Glomerular endothelial cell (primary cell): ENCODE measurements around the gene MCRIP1. TPM values are rescaled to one million over a fixed set of nuclear protein-coding genes. Genes with fewer than 3 reads are reported as not detected.

Source experiments
- DNase-seq: peaks from one replicate; pipeline ENCODE4 v3.0.0-alpha.2; 2011; ENCODE audit warnings: low read depth, low spot score; ENCODE audit errors: extremely low read depth
- total RNA-seq: library from RNA; depleted of rRNA; stranded (reverse); fragments of >200 nt; gene quantifications from 2 replicates; pipeline ENCODE4 v1.2.3, GENCODE V29; 2015

Gene MCRIP1
- total RNA-seq, 1 donor from 2014 or later: 148 TPM

- DNase-seq: no peak
These were observed 25.8 kb downstream of the MCRIP1 start for GRCh38 chr17:81807210-81807719.

DNA sequence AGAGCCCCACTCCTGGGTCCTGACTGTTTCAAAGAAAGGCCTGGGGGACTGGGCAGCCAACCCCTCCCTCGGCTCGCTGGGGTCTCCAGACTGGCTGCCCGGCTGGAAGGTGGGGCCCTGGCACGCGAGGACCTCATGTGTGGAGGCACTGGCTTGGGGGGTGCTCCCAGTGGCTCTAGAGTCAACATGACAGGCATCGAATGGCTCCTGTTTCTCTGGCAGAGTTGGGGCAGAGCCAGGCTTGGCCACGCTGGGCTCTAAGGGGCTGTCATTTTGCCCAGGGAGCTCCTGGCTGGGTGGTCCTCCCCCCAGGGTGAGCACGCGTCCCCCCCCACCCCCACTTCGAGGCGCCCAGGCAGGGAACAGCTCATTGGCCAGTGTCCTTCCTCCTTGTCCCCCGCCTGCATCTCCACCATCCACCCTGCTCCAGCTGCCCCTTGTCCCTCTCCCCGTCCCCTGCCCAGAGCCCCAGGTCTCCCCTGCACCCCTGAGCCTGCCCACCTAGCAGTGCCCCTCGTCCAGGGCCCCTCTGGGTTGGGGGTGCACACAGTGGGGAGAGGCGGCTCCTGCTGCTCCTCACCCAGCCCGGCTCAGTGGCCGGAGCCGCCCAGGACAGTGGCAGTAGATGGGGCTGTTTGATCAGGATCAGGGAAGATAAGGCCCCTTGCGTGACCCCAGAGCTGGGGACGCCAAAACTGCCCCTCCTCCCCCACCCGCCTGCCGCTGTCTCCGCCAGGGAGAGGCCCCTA lies 26.5 kb downstream of the MCRIP1 start:
- no peak for DNase-seq

GRCh38 chr17:81805707-81806460 lies 27.2 kb downstream of the MCRIP1 start:
- DNase-seq: no peak

- no peak for DNase-seq
These were observed 28.3 kb downstream of the MCRIP1 start for GRCh38 chr17:81804559-81805399.

- no peak for DNase-seq
These were observed 29.1 kb downstream of the MCRIP1 start, which contains the start of gene GCGR for GRCh38 chr17:81803728-81804558. Gene GCGR (plus strand): TSS chr17:81804150. CDS start chr17:81809019, 4,869 bp downstream.

GRCh38 chr17:81802856-81803643 lies 30.0 kb downstream of the MCRIP1 start:
- no peak for DNase-seq

- no peak for DNase-seq
These were observed 30.9 kb downstream of the MCRIP1 start for GRCh38 chr17:81802048-81802758.

DNA sequence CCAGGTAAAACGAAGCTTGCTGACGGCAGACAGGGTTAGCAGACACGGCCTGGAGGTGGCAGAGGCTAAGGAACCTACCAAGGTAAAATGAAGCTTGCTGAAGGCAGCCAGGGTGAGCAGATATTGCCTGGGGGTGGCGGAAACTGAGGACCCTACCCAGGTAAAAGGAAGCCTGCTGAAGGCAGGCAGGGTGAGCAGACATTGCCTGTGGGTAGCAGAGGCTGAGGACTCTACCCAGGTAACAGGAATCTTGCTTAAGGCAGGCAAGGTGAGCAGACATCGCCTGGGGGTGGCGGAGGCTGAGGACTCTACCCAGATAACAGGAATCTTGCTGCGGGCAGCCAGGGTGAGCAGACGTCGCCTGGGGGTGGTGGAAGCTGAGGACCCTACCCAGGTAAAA lies 31.8 kb downstream of the MCRIP1 start:
- no peak for DNase-seq

DNA sequence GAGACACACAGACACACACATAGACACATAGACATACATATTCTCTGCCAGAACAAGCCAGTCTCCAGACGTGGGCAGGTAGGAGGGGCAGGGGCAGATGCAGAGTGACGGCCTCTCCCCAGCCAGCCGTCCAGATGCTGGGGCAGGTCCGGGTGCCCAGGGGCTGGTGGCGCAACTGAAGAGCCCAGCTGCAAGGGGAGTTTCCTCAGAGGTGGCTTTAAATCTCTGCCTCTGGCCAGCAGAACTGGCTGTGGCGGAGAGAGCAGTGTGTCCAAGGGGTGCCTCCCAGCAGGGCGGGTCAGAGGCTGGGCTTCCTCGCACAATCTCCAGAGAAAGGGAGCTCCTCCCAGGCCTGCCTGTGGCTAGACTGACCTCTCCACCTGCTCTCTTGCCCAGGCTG lies 38.6 kb downstream of the MCRIP1 start:
- no peak for DNase-seq

GRCh38 chr17:81794074-81794476 lies 39.0 kb downstream of the MCRIP1 start:
- DNase-seq: no peak

- no peak for DNase-seq
These were observed 40.1 kb downstream of the MCRIP1 start for GRCh38 chr17:81792675-81793615.

Other genes starting within 250 kb of the MCRIP1 start
- 80.5 and 111 TPM in 2 replicates for gene NPLOC4, start 196.2 kb downstream of the MCRIP1 start, total RNA-seq
- gene TSPAN10, start 196.1 kb downstream of the MCRIP1 start, total RNA-seq: 0.18 and 0.44 TPM in 2 replicates
- gene PDE6G, start 176.7 kb downstream of the MCRIP1 start, total RNA-seq: 2.7 and 3.2 TPM in 2 replicates
- gene OXLD1, start 166.7 kb downstream of the MCRIP1 start, total RNA-seq: 16.5 and 35.1 TPM in 2 replicates
- 19.0 and 22.8 TPM in 2 replicates for gene CCDC137, start 166.6 kb downstream of the MCRIP1 start, total RNA-seq
- 25.6 and 38.8 TPM in 2 replicates for gene ARL16, start 149.5 kb downstream of the MCRIP1 start, total RNA-seq
- 136 and 145 TPM in 2 replicates for gene HGS, start 149.3 kb downstream of the MCRIP1 start, total RNA-seq
- 75.4 and 84.5 TPM in 2 replicates for gene MRPL12, start 129.9 kb downstream of the MCRIP1 start, total RNA-seq
- gene SLC25A10, start 121.0 kb downstream of the MCRIP1 start, total RNA-seq: 13.2 and 19.0 TPM in 2 replicates
- gene GCGR, start 29.1 kb downstream of the MCRIP1 start, total RNA-seq: not detected in 2 replicates
- not detected in 2 replicates for gene PPP1R27, start 1.8 kb upstream of the MCRIP1 start, total RNA-seq
- gene P4HB, start 27.2 kb upstream of the MCRIP1 start, total RNA-seq: 3,025 and 3,034 TPM in 2 replicates
- 426 and 442 TPM in 2 replicates for gene ARHGDIA, start 38.0 kb upstream of the MCRIP1 start, total RNA-seq
- gene ALYREF, start 58.3 kb upstream of the MCRIP1 start, total RNA-seq: 151 and 152 TPM in 2 replicates
- 180 and 216 TPM in 2 replicates for gene ANAPC11, start 58.4 kb upstream of the MCRIP1 start, total RNA-seq
- 0.68 and 1.9 TPM in 2 replicates for gene NPB, start 68.9 kb upstream of the MCRIP1 start, total RNA-seq
- 36.6 and 62.9 TPM in 2 replicates for gene PCYT2, start 78.1 kb upstream of the MCRIP1 start, total RNA-seq
- gene SIRT7, start 84.9 kb upstream of the MCRIP1 start, total RNA-seq: 22.7 and 33.2 TPM in 2 replicates
- 20.4 and 34.4 TPM in 2 replicates for gene MAFG, start 94.4 kb upstream of the MCRIP1 start, total RNA-seq
- 67.3 and 97.0 TPM in 2 replicates for gene PYCR1, start 104.0 kb upstream of the MCRIP1 start, total RNA-seq
- not detected in 2 replicates for gene MYADML2, start 113.9 kb upstream of the MCRIP1 start, total RNA-seq
- gene NOTUM, start 127.9 kb upstream of the MCRIP1 start, total RNA-seq: 0.78 TPM in 1 of 2 replicates, not detected in the other
- gene ASPSCR1, start 144.3 kb upstream of the MCRIP1 start, total RNA-seq: 21.8 and 25.1 TPM in 2 replicates
- gene CENPX, start 189.6 kb upstream of the MCRIP1 start, total RNA-seq: 51.6 and 74.3 TPM in 2 replicates
- 12.8 and 24.9 TPM in 2 replicates for gene LRRC45, start 190.0 kb upstream of the MCRIP1 start, total RNA-seq
- 42.1 and 67.9 TPM in 2 replicates for gene RAC3, start 198.4 kb upstream of the MCRIP1 start, total RNA-seq
- gene DCXR, start 204.4 kb upstream of the MCRIP1 start, total RNA-seq: 61.0 and 67.6 TPM in 2 replicates
- gene RFNG, start 218.5 kb upstream of the MCRIP1 start, total RNA-seq: 45.0 and 49.1 TPM in 2 replicates
- gene GPS1, start 218.6 kb upstream of the MCRIP1 start, total RNA-seq: 122 and 139 TPM in 2 replicates
- gene DUS1L, start 232.5 kb upstream of the MCRIP1 start, total RNA-seq: 55.7 and 75.2 TPM in 2 replicates